ENCODE data around the gene TTLL6.

GRCh38 chr17:48725288-48726064 lies 91.6 kb downstream of the TTLL6 start:
- TF ChIP-seq POLR2A (IDR thresholded peaks at IDR 0.05) (no peak), CTCF (IDR thresholded peaks at IDR 0.05) (no peak)

Data from thyroid gland (tissue), 4 donors.